Nephron (organoid): ENCODE results near the gene KEL.

ENCODE experiments used
- H3K27ac Mint-ChIP-seq, 3 experiments: 2 replicates each; pipeline ENCODE4 v1.8.0; 2020; ENCODE audit warnings: mixed read lengths in 3 of 3, mild to moderate bottlenecking in 2 of 3, moderate library complexity in 1 of 3
- H3K27me3 Mint-ChIP-seq: 2 replicates; pipeline ENCODE4 v1.8.0; 2021; ENCODE audit warnings: low read depth, mild to moderate bottlenecking, moderate library complexity, mixed read lengths
- H3K36me3 Mint-ChIP-seq: 2 replicates; pipeline ENCODE4 v1.8.0; 2020; ENCODE audit warnings: low read depth, mixed read lengths
- H3K4me1 Mint-ChIP-seq: 2 replicates; pipeline ENCODE4 v1.8.0; 2020; ENCODE audit warnings: mixed read lengths
- H3K4me3 Mint-ChIP-seq, 3 experiments: 2 replicates each; pipeline ENCODE4 v1.8.0; 2020; ENCODE audit warnings: mild to moderate bottlenecking in 3 of 3, mixed read lengths in 3 of 3, moderate library complexity in 2 of 3
- H3K9me3 Mint-ChIP-seq: 2 replicates; pipeline ENCODE4 v1.8.0; 2020; ENCODE audit warnings: mixed read lengths
- TF ChIP-seq, protein P1 (sequence below), 3 experiments: fragments of 200-600 bp; sonication (generic); IDR thresholded peaks; one replicate each; pipeline ENCODE4 v1.5.0; 2021; ENCODE audit warnings: antibody characterized with exemption in 3 of 3; ENCODE audit not compliant: unreplicated experiment in 3 of 3

The KEL gene

DNA sequence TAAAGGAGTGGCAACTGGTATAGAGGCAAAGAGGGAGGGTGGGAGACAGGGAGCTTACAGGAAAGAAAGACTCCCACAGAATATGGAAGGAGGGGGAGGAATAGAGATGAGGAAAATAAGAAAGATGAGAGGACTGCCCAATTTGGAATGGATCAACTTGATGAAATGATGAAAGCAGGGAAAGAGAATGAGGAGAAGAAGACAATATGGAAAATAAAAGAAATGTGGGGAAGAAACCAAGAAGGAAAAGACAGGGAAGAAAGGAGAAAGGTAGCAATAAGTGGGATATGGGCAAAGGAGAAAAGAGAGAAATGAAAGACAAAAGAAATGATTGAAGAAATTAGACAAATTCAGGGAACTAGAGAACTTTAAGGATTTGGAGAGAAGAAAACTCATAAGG, 3.0 kb downstream of the KEL start:
- Mint-ChIP-seq H3K4me3 (no peak overlapping the region), H3K4me1 (no peaks in the 10 kb centered on the region), H3K36me3 (no peaks in the 10 kb centered on the region), H3K9me3 (peaks cover 11% of the 10 kb centered on the region), H3K27me3 (peaks cover 5% of the 10 kb centered on the region), H3K27ac (no peak overlapping the region)
- TF ChIP-seq, protein P1, sequence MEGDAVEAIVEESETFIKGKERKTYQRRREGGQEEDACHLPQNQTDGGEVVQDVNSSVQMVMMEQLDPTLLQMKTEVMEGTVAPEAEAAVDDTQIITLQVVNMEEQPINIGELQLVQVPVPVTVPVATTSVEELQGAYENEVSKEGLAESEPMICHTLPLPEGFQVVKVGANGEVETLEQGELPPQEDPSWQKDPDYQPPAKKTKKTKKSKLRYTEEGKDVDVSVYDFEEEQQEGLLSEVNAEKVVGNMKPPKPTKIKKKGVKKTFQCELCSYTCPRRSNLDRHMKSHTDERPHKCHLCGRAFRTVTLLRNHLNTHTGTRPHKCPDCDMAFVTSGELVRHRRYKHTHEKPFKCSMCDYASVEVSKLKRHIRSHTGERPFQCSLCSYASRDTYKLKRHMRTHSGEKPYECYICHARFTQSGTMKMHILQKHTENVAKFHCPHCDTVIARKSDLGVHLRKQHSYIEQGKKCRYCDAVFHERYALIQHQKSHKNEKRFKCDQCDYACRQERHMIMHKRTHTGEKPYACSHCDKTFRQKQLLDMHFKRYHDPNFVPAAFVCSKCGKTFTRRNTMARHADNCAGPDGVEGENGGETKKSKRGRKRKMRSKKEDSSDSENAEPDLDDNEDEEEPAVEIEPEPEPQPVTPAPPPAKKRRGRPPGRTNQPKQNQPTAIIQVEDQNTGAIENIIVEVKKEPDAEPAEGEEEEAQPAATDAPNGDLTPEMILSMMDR (IDR thresholded peaks at IDR 0.05; ENCODE audit: unreplicated experiment in 3 of 3): no peak

DNA sequence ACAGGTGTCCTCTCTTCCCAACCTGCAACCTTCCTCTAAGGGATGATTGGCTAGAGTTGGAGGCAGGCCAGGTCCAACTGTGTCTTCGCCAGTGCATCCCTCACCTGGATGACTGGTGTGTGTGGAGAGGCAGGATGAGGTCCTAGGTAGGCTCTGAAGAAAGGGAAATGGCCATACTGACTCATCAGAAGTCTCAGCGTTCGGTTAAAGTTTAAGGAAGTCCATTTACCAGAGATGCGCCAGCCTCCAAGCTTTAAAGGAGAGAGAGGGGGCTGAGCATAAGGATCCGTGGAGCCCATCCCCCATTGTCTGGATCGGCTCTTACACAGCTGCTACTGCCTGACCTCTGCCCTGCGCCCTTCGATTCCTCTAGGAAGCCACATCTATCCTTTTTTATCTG, 4.4 kb downstream of the KEL start:
- Mint-ChIP-seq H3K36me3 (no peaks in the 10 kb centered on the region), H3K27ac (no peak overlapping the region), H3K9me3 (peaks cover 13% of the 10 kb centered on the region), H3K4me3 (no peak overlapping the region), H3K4me1 (no peaks in the 10 kb centered on the region), H3K27me3 (no peaks in the 10 kb centered on the region)
- TF ChIP-seq, protein P1 (IDR thresholded peaks at IDR 0.05; ENCODE audit: unreplicated experiment in 3 of 3): no peak

DNA sequence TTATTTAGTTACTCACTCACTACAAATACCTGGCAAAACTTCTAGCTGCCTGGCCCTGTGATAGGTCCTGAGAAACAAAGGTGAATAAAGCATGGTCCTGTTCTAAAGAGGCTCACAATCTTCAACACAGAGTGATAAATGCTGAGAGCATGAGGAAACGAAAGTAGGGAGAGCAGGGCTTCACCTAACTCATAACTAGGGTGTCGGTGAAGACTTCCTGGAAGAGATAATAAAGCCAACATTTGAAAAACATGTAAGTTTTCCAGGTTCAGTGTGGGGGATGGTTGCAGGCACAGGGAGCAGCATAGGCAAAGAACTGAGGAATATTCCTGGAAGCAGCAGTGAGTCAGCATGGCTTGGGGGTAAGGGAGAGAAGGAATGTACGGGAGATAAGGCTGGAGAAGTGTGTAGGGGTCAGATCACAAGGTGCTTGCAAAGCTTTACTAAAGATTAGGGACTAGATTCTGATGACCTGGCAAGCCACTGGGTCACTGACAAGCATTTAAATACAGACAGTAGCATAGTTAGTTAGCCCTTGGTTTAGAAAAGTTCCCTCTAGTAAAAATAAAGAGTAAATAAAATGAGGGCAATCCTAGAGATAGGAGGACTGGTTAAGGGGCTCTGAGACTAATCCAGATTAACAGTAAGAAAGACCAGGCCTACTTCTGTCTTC, 5.1 kb downstream of the KEL start:
- Mint-ChIP-seq H3K9me3 (peaks cover 13% of the 10 kb centered on the region), H3K4me1 (no peaks in the 10 kb centered on the region), H3K4me3 (no peak overlapping the region), H3K36me3 (no peaks in the 10 kb centered on the region), H3K27ac (no peak overlapping the region), H3K27me3 (no peaks in the 10 kb centered on the region)
- TF ChIP-seq, protein P1 (IDR thresholded peaks at IDR 0.05; ENCODE audit: unreplicated experiment in 3 of 3): no peak

DNA sequence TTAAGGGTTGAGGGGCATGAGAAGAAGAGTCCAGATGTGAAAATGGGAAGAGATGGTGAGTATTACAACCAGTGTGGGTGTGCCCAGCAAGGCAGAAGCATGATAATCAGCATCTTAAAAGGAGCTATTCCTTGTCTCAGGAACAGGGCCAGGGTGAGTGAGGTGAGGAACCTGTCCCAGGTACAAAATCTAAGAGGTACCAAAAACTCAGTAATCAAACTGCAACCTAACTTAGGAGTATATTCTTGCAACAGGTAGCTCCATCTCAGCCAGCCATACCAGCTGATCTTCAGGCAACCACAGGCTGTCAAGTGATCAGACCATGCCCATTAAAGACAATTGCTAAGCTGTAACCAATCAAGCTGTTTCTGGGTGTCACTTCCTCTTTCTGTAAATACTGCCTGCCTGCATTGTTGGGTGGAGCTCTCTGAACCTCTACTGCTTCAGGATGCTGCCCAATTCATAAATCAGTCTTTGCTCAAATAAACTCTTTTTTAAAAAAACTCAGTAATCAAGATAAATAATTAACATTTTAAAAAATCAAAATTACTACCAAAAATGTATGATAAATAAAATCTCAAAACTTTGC, 7.4 kb downstream of the KEL start:
- Mint-ChIP-seq H3K4me3 (no peak overlapping the region), H3K9me3 (peaks cover 13% of the 10 kb centered on the region), H3K27me3 (no peaks in the 10 kb centered on the region), H3K4me1 (no peaks in the 10 kb centered on the region), H3K27ac (no peak overlapping the region), H3K36me3 (no peaks in the 10 kb centered on the region)
- TF ChIP-seq, protein P1 (IDR thresholded peaks at IDR 0.05; ENCODE audit: unreplicated experiment in 3 of 3): no peak

DNA sequence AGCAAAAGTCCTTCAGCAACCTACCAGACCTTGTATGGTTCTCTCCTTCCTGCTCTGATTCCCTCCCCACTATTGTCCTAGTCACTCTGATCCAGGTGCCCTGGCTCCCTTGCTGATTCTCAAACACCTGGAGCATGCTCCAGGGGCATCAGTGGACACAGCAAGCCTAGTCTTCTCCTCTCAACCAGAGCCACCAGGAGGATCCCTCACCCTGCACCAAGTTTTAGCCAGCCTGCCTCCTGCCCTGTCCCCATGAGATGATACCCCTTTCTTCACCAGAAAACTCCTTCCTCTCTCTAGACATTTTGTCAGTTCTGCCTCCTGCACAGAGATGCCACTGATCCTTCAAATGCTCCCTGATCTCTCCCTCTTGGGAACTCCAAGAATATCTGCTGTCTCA, 11.9 kb downstream of the KEL start:
- H3K27me3 Mint-ChIP-seq: no peaks in the 10 kb centered on the region
- TF ChIP-seq, protein P1 (IDR thresholded peaks at IDR 0.05; ENCODE audit: unreplicated experiment in 3 of 3): no peak
- no peak overlapping the region for H3K4me3 Mint-ChIP-seq
- H3K9me3 Mint-ChIP-seq: peaks cover 2% of the 10 kb centered on the region
- H3K36me3 Mint-ChIP-seq: no peaks in the 10 kb centered on the region
- no peak overlapping the region for H3K27ac Mint-ChIP-seq
- no peaks in the 10 kb centered on the region for H3K4me1 Mint-ChIP-seq

DNA sequence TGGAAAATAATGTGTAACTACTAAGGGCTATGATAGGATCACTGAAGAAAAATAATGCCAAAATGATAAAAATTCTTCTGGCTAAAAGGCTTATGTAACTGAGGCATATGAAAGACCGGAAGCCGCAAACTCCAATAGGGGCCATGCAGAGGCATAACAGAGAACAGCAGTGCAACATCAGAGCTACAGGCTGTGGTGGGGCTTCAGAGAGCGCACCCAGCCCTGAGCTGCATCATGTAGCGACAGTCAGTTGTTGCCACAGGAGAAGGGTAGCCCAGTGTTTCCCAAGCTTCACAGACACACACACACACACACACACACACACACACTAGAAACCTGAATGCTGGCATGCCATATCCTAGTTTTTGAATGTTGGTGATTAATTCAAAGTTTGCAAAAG, 13.6 kb downstream of the KEL start:
- H3K4me1 Mint-ChIP-seq: no peaks in the 10 kb centered on the region
- peaks cover 3% of the 10 kb centered on the region for H3K27me3 Mint-ChIP-seq
- no peak overlapping the region for H3K27ac Mint-ChIP-seq
- H3K36me3 Mint-ChIP-seq: no peaks in the 10 kb centered on the region
- TF ChIP-seq, protein P1 (IDR thresholded peaks at IDR 0.05; ENCODE audit: unreplicated experiment in 3 of 3): no peak
- no peaks in the 10 kb centered on the region for H3K9me3 Mint-ChIP-seq
- H3K4me3 Mint-ChIP-seq: no peak overlapping the region
